ENCODE data around the gene PTPRG.

PTPRG gene

DNA sequence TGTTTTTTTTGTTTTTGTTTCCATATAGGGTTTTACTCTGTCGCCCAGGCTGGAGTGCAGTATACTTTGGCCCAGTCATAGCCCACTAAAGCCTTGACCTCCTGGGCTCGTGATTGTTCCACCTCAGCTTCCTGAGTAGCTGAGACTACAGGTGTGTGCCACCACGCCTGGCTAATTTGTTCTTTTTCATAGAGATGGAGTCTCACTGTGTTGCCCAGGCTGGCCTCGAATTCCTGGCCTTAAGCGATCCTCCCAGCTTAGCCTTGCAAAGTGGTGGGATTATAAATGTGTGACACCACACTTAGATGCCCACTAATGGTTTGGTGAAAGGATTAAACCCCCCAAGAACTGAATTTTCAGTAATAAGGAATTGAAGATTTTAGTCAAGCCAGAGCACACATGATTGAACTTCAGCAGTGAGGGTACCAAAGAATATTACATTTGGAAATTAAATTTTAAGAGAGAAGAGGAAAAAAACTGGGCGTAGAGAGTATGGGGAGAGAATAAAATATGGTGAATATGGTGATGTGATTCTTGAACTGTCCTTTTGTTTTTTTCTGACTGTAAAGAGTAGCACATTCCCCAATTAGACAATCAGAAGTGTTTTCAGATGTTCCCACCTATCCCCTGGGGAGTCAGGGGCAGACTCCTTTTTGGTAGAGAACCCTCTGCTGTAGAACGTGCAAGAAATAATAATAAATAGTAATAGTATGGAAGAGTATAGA is 208.1 kb downstream of the PTPRG start:
- H3K4me3 ChIP-seq (replicated peaks; ENCODE audit: low read depth, low read length): no peak overlapping the region
- TF ChIP-seq, protein P1, sequence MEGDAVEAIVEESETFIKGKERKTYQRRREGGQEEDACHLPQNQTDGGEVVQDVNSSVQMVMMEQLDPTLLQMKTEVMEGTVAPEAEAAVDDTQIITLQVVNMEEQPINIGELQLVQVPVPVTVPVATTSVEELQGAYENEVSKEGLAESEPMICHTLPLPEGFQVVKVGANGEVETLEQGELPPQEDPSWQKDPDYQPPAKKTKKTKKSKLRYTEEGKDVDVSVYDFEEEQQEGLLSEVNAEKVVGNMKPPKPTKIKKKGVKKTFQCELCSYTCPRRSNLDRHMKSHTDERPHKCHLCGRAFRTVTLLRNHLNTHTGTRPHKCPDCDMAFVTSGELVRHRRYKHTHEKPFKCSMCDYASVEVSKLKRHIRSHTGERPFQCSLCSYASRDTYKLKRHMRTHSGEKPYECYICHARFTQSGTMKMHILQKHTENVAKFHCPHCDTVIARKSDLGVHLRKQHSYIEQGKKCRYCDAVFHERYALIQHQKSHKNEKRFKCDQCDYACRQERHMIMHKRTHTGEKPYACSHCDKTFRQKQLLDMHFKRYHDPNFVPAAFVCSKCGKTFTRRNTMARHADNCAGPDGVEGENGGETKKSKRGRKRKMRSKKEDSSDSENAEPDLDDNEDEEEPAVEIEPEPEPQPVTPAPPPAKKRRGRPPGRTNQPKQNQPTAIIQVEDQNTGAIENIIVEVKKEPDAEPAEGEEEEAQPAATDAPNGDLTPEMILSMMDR (IDR thresholded peaks at IDR 0.05; ENCODE audit: low read depth, low read length, missing control alignments): no peak
- no peak for DNase-seq (ENCODE audit: extremely low read depth, low read depth)

DNA sequence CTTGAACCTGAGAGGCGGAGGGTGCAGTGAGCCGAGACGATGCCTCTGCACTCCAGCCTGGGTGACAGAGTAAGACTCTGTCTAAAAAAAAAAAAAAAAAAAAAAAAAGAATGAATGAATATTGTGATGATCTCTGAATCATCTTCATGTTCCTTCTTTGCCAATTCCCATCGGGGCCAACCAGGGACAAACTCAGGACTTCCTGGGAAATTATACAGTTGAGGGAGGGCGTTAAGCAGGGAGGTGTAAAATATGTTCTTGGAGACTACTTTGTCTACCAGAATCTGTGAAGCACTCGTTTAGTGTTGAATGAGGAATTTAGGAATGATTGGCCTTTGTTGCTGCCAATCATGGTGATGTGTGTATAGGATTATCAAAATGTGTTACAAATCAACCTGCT is 210.6 kb downstream of the PTPRG start:
- H3K4me3 ChIP-seq (replicated peaks; ENCODE audit: low read depth, low read length): no peak overlapping the region
- no peak for DNase-seq (ENCODE audit: extremely low read depth, low read depth)
- TF ChIP-seq, protein P1 (IDR thresholded peaks at IDR 0.05; ENCODE audit: low read depth, low read length, missing control alignments): no peak

DNA sequence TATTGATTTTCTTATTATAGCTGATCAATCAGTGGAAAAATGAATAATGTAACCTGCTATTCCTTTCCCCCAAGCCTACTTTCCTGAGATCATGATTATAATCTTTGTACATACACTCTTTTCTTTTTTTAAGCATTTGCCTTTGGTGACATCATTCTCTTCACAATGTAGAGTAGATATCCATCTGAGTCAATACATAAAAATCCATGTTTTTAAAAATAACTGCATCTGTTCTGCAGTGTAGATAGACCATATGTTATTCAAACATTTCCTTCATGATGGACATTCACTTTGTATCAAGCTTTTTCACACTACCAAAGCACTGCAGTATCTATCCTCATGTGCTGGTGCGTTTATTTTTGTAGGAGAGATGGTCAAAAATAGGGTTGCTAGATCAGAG is 211.1 kb downstream of the PTPRG start:
- no peak for DNase-seq (ENCODE audit: extremely low read depth, low read depth)
- no peak overlapping the region for H3K4me3 ChIP-seq (replicated peaks; ENCODE audit: low read depth, low read length)
- TF ChIP-seq, protein P1 (IDR thresholded peaks at IDR 0.05; ENCODE audit: low read depth, low read length, missing control alignments): no peak

DNA sequence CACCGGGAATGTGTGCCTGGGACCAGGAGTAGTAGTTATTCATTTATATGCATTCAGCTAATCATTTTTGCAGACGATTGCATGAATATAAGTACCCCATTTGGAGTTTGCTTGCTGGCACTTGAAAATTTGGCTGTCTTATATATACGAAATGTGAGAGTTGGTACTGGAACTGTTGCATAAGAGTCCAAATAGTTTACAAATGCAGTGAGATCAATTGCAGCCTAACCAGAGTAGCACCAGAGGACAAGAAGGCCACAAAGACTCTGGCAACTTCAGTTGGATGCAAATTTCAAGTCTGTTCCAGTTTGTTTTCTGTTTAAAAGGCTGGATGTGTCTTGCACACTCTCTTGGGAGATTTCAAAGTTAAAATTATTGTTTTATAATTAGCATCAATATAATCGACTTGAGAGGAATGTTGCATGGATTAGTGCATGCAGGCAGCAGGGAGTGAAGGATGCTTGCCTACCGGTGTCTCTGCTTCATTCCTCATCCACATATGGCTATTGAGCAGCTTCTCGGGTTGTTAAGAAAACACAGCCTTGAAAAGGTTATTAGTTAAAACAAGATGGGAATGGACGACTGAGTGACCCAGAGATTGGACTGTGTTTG is 213.0 kb downstream of the PTPRG start:
- H3K4me3 ChIP-seq (replicated peaks; ENCODE audit: low read depth, low read length): no peak overlapping the region
- no peak for DNase-seq (ENCODE audit: extremely low read depth, low read depth)
- TF ChIP-seq, protein P1 (IDR thresholded peaks at IDR 0.05; ENCODE audit: low read depth, low read length, missing control alignments): no peak

DNA sequence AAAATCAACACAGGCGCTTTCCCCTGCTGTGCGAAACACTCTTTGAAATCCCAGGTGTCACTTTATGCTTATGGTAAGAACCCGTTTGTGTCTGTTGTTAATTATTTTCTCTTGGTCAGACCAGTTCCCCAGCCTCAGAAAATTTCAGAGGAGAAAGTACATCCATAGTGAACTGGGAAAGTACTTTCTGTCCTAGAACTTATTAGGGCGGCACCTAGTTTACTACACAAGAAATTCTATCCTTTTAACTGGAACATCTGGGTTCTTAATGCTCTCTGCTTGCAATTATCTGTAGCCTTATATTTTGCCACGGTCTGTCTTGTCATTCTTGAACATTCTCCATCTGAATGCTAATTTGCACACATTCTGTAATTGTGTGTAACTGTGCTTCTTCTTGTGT is 215.0 kb downstream of the PTPRG start:
- TF ChIP-seq, protein P1 (IDR thresholded peaks at IDR 0.05; ENCODE audit: low read depth, low read length, missing control alignments): no peak
- H3K4me3 ChIP-seq (replicated peaks; ENCODE audit: low read depth, low read length): no peak overlapping the region
- DNase-seq (ENCODE audit: extremely low read depth, low read depth): no peak

DNA sequence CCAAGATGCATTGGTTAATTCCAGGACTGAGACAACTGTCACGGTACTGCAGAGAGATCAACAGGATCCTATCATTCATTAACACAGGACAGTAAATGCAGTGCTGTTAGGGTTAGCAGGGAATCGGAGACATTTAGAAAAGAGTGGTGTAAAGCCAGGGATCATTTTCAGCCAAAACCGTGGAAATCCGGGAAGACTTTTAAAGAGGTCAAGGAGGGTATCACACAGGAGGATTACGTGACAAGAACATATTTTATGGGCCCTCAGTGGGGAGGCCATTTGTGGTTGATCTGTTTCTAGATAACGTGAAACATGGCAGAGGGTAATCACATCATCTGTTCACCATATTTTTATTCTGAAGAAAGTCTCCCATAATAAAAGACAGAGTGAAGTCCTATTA is 216.1 kb downstream of the PTPRG start:
- DNase-seq (ENCODE audit: extremely low read depth, low read depth): no peak

More for the DNA sequence above, 216.1 kb downstream of the PTPRG start:
- H3K4me3 ChIP-seq (replicated peaks; ENCODE audit: low read depth, low read length): no peak overlapping the region
- TF ChIP-seq, protein P1 (IDR thresholded peaks at IDR 0.05; ENCODE audit: low read depth, low read length, missing control alignments): no peak
